Fibroblast of lung (primary cell): ENCODE data around the gene TPT1. TPM values are rescaled to one million over a fixed set of nuclear protein-coding genes. Genes with fewer than 3 reads are reported as not detected.
A peak's percentile ranks its signal among the peaks of the same experiment; 100 is the strongest.

Source experiments
- DNase-seq, 2 donors: peaks; one replicate each; pipeline versions ENCODE4 v3.0.0 to v3.0.0-alpha.2; 2010; ENCODE audit warnings: low read depth in 2 of 2
- H2AFZ ChIP-seq: 2 replicates; pipeline ENCODE4 v1.5.1; 2012; ENCODE audit warnings: low read length, control low read depth, inconsistent platforms
- H3K27ac ChIP-seq: 2 replicates; pipeline ENCODE4 v1.5.1; 2011; ENCODE audit warnings: low read length, control low read depth; ENCODE audit not compliant: insufficient read depth
- H3K27me3 ChIP-seq: 2 replicates; pipeline ENCODE4 v1.5.1; 2011; ENCODE audit warnings: mild to moderate bottlenecking, low read length; ENCODE audit not compliant: control insufficient read depth, insufficient read depth
- H3K36me3 ChIP-seq: 2 replicates; pipeline ENCODE4 v1.5.1; 2011; ENCODE audit warnings: low read length; ENCODE audit not compliant: control insufficient read depth, insufficient read depth
- H3K4me1 ChIP-seq: 2 replicates; pipeline ENCODE4 v1.5.1; 2011; ENCODE audit warnings: low read length; ENCODE audit not compliant: control insufficient read depth, insufficient read depth; ENCODE audit errors: extremely low read depth
- H3K4me2 ChIP-seq: 2 replicates; pipeline ENCODE4 v1.5.1; 2011; ENCODE audit warnings: low read length, control low read depth; ENCODE audit not compliant: insufficient read depth; ENCODE audit errors: extremely low read depth
- H3K4me3 ChIP-seq, 4 experiments: fragments of 200-600 bp in 1 of 4; sonication (generic) in 1 of 4; replicated peaks in 1 of 4; 2 replicates each; pipeline ENCODE4 v1.5.1; 2011 to 2016; ENCODE audit warnings: low read length in 4 of 4, low read depth in 3 of 4, mild to moderate bottlenecking in 3 of 4, control low read depth in 2 of 4, inconsistent platforms in 1 of 4, mixed read lengths in 1 of 4; ENCODE audit not compliant: insufficient read depth in 1 of 4; ENCODE audit errors: control extremely low read depth in 1 of 4
- H3K79me2 ChIP-seq: 2 replicates; pipeline ENCODE4 v1.5.1; 2012; ENCODE audit warnings: mild to moderate bottlenecking, low read length, inconsistent platforms; ENCODE audit not compliant: control insufficient read depth, insufficient read depth
- H3K9ac ChIP-seq: 2 replicates; pipeline ENCODE4 v1.5.1; 2011; ENCODE audit warnings: mild to moderate bottlenecking, low read length, control low read depth; ENCODE audit not compliant: insufficient read depth
- H3K9me3 ChIP-seq: 2 replicates; pipeline ENCODE4 v1.5.1; 2012; ENCODE audit warnings: low read depth, low read length; ENCODE audit not compliant: control insufficient read depth, insufficient read depth
- H4K20me1 ChIP-seq: 2 replicates; pipeline ENCODE4 v1.5.1; 2011; ENCODE audit warnings: low read length; ENCODE audit not compliant: control insufficient read depth, insufficient read depth; ENCODE audit errors: extremely low read depth
- CTCF ChIP-seq, 2 donors: IDR thresholded peaks in 1 of 2; conservative IDR thresholded peaks in 1 of 2; 1 replicate in 1 of 2; 2 replicates in 1 of 2; pipeline ENCODE4 v1.5.1; 2011 to 2012; ENCODE audit warnings: low read length in 2 of 2, control low read depth in 1 of 2, inconsistent platforms in 1 of 2, low read depth in 1 of 2, mild to moderate bottlenecking in 1 of 2
- EZH2 ChIP-seq: IDR thresholded peaks from 2 replicates; pipeline ENCODE4 v1.5.1; 2012; ENCODE audit warnings: low read length, control low read depth, mild to moderate bottlenecking; ENCODE audit errors: missing control alignments
- polyA plus RNA-seq, 2 donors: library from polyadenylated mRNA; depleted of rRNA in 1 of 2; stranded (reverse) in 1 of 2; unstranded in 1 of 2; fragments of >200 nt; gene quantifications; 2 replicates each; pipeline ENCODE4 v1.2.1, GENCODE V29; 2011 to 2012; ENCODE audit warnings: missing spikeins in 1 of 2
- total RNA-seq: library from RNA; depleted of rRNA; stranded (reverse); fragments of >200 nt; gene quantifications from 2 replicates; pipeline ENCODE4 v1.2.1, GENCODE V29; 2014

The TPT1 gene
- total and polyA plus RNA-seq, 2 donors (not counting 1 experiment from before 2014, with no cell fraction given) = 2,237 to 5,502 TPM

- H3K4me3 ChIP-seq = no peak overlapping the region
- H3K79me2 ChIP-seq = peaks cover 47% of the 10 kb centered on the region
- peaks cover 17% of the 10 kb centered on the region for H3K4me1 ChIP-seq
- no peak overlapping the region for H3K9ac ChIP-seq
- DNase-seq = no peak
- no peak overlapping the region for H3K4me2 ChIP-seq
- no peaks in the 10 kb centered on the region for H3K27me3 ChIP-seq
- H2AFZ ChIP-seq = no peak overlapping the region
- H3K27ac ChIP-seq = no peak overlapping the region
- H3K9me3 ChIP-seq = no peaks in the 10 kb centered on the region
- peaks cover 25% of the 10 kb centered on the region for H3K36me3 ChIP-seq
- H4K20me1 ChIP-seq = peaks cover 9% of the 10 kb centered on the region
- TF ChIP-seq CTCF (conservative IDR thresholded peaks at IDR 0.05 in 1 of 2, IDR thresholded peaks at IDR 0.05 in 1 of 2; ENCODE audit: low read depth in 1 of 2, low read length in 2 of 2) (no peak), EZH2 (no peak)
Measured at GRCh38 chr13:45336025-45336800, 4.8 kb downstream of the TPT1 start.

GRCh38 chr13:45335397-45336024 is 5.5 kb downstream of the TPT1 start:
- no peak for DNase-seq
- TF ChIP-seq CTCF (conservative IDR thresholded peaks at IDR 0.05 in 1 of 2, IDR thresholded peaks at IDR 0.05 in 1 of 2; ENCODE audit: low read depth in 1 of 2, low read length in 2 of 2) = no peak
- TF ChIP-seq EZH2 = no peak
- Histone ChIP-seq H2AFZ (no peak overlapping the region), H3K4me1 (peaks cover 17% of the 10 kb centered on the region), H3K79me2 (peaks cover 44% of the 10 kb centered on the region), H3K27me3 (no peaks in the 10 kb centered on the region), H3K9ac (no peak overlapping the region), H3K36me3 (peaks cover 25% of the 10 kb centered on the region), H3K27ac (no peak overlapping the region), H3K4me3 (no peak overlapping the region), H4K20me1 (peaks cover 9% of the 10 kb centered on the region), H3K4me2 (no peak overlapping the region), H3K9me3 (no peaks in the 10 kb centered on the region)

- Histone ChIP-seq H3K9ac (no peak overlapping the region), H3K27me3 (no peaks in the 10 kb centered on the region), H2AFZ (no peak overlapping the region), H3K79me2 (peaks cover 31% of the 10 kb centered on the region), H3K4me2 (no peak overlapping the region), H4K20me1 (peaks cover 9% of the 10 kb centered on the region), H3K4me3 (no peak overlapping the region), H3K9me3 (no peaks in the 10 kb centered on the region), H3K36me3 (peaks cover 25% of the 10 kb centered on the region), H3K27ac (no peak overlapping the region), H3K4me1 (peaks cover 19% of the 10 kb centered on the region)
- TF ChIP-seq CTCF (conservative IDR thresholded peaks at IDR 0.05 in 1 of 2, IDR thresholded peaks at IDR 0.05 in 1 of 2; ENCODE audit: low read depth in 1 of 2, low read length in 2 of 2) = no peak
- no peak for TF ChIP-seq EZH2
- DNase-seq = peak in 1 of 2 donors; percentile 74
Measured at GRCh38 chr13:45333977-45334922, 6.7 kb downstream of the TPT1 start.
